Gastroesophageal sphincter (tissue), 3 donors: ENCODE data around the gene COL4A2.

Experiments
- POLR2A ChIP-seq, 2 donors: fragments of 450-650 bp; IDR thresholded peaks; one replicate each; pipeline ENCODE4 v1.6.1; 2017; ENCODE audit warnings: antibody characterized with exemption in 2 of 2, mild to moderate bottlenecking in 2 of 2, moderate library complexity in 1 of 2
- POLR2AphosphoS5 ChIP-seq: sonication (generic); formaldehyde crosslinking; IDR thresholded peaks from one replicate; pipeline ENCODE4 v1.6.1; 2017; ENCODE audit warnings: antibody characterized with exemption
- TF ChIP-seq, protein P1 (sequence below), 4 experiments: fragments of 200-600 bp in 2 of 4; fragments of 450-650 bp in 2 of 4; sonication (generic) in 1 of 4; IDR thresholded peaks; one replicate each; pipeline ENCODE4 v1.5.1; 2017 to 2019; ENCODE audit warnings: antibody characterized with exemption in 4 of 4, mild to moderate bottlenecking in 2 of 4, moderate library complexity in 2 of 4

DNA sequence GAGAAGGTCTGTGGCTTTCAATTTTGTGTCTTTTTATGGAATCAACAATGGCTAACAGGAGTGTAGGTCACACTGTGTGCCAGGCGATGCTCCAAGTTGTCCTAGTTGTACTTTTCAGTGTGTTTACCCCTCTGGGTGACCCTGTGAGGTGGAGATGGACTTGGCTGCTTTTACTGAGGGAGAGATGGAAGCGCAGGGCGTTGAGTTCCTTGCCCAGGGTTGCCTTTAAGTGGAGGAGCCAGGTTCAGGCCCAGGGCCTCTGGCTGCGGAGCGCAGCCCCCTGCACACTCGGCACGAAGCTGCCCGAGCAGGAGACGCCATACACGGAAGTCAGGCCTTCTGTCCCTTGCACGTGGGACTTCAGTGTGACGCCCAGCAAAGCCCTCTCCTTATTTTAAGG lies 141.6 kb downstream of the COL4A2 start:
- TF ChIP-seq, protein P1, sequence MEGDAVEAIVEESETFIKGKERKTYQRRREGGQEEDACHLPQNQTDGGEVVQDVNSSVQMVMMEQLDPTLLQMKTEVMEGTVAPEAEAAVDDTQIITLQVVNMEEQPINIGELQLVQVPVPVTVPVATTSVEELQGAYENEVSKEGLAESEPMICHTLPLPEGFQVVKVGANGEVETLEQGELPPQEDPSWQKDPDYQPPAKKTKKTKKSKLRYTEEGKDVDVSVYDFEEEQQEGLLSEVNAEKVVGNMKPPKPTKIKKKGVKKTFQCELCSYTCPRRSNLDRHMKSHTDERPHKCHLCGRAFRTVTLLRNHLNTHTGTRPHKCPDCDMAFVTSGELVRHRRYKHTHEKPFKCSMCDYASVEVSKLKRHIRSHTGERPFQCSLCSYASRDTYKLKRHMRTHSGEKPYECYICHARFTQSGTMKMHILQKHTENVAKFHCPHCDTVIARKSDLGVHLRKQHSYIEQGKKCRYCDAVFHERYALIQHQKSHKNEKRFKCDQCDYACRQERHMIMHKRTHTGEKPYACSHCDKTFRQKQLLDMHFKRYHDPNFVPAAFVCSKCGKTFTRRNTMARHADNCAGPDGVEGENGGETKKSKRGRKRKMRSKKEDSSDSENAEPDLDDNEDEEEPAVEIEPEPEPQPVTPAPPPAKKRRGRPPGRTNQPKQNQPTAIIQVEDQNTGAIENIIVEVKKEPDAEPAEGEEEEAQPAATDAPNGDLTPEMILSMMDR (IDR thresholded peaks at IDR 0.05): no peak
- TF ChIP-seq POLR2A (IDR thresholded peaks at IDR 0.05): no peak
- no peak for TF ChIP-seq POLR2AphosphoS5
